Right renal cortex interstitium (tissue), 3 donors: Measurements from ENCODE around the gene CELF4. TPM values are rescaled to one million over a fixed set of nuclear protein-coding genes. Genes with fewer than 3 reads are reported as not detected.
"Not testable (repeated sequence)": the region's sequence is repeated elsewhere in the genome, so short reads cannot be mapped to it uniquely, and the experiment has no call there.

Source experiments
- DNase-seq, 3 donors: peaks; one replicate each; pipeline ENCODE4 v3.0.0-alpha.2; 2013; ENCODE audit warnings: low read depth in 3 of 3, low spot score in 2 of 3
- polyA plus RNA-seq, 3 donors: library from polyadenylated mRNA; unstranded; fragments of 120-200 nt; gene quantifications; one replicate each; pipeline ENCODE4 v1.2.1, GENCODE V29; 2013; ENCODE audit not compliant: insufficient read length in 3 of 3

The CELF4 gene
- polyA plus RNA-seq, 3 donors: 2.1 to 2.3 (median 2.2) TPM

- no peak for DNase-seq
These were observed 187.1 kb downstream of the CELF4 start for GRCh38 chr18:37378336-37379010.

- DNase-seq: no peak
These were observed 190.4 kb downstream of the CELF4 start for GRCh38 chr18:37375181-37375580.

GRCh38 chr18:37368110-37368954 is 197.3 kb downstream of the CELF4 start:
- DNase-seq: no peak

GRCh38 chr18:37364237-37364636 is 201.4 kb downstream of the CELF4 start:
- no peak for DNase-seq

GRCh38 chr18:37362158-37362890 is 203.3 kb downstream of the CELF4 start:
- no peak for DNase-seq

GRCh38 chr18:37361335-37362157 is 204.1 kb downstream of the CELF4 start:
- DNase-seq: no peak

GRCh38 chr18:37358061-37358460 is 207.5 kb downstream of the CELF4 start:
- not testable (repeated sequence) for DNase-seq

- DNase-seq: no peak
These were observed 209.8 kb downstream of the CELF4 start for GRCh38 chr18:37355772-37356171.

- DNase-seq: no peak
These were observed 214.5 kb downstream of the CELF4 start for GRCh38 chr18:37351110-37351509.

- no peak for DNase-seq
These were observed 216.9 kb downstream of the CELF4 start for GRCh38 chr18:37348729-37349128.

GRCh38 chr18:37346048-37346447 is 219.6 kb downstream of the CELF4 start:
- DNase-seq: no peak

GRCh38 chr18:37343542-37343851 is 222.1 kb downstream of the CELF4 start:
- no peak for DNase-seq

GRCh38 chr18:37341473-37342086 is 224.0 kb downstream of the CELF4 start:
- DNase-seq: no peak

GRCh38 chr18:37341016-37341415 is 224.6 kb downstream of the CELF4 start:
- DNase-seq: no peak

GRCh38 chr18:37339701-37340215 is 225.8 kb downstream of the CELF4 start:
- no peak for DNase-seq

- DNase-seq: no peak
These were observed 228.9 kb downstream of the CELF4 start for GRCh38 chr18:37336568-37337285.

GRCh38 chr18:37335409-37335736 is 230.2 kb downstream of the CELF4 start:
- no peak for DNase-seq

GRCh38 chr18:37334631-37335408 is 230.8 kb downstream of the CELF4 start:
- DNase-seq: no peak
